ENCODE data around the gene RASL12. TPM values are rescaled to one million over a fixed set of nuclear protein-coding genes. Genes with fewer than 3 reads are reported as not detected.

Gene RASL12
- total RNA-seq = 100 to 1,000 TPM in 1 of 2 donors, 10 to 100 TPM in 1; 56.3 to 124 TPM

GRCh38 chr15:65067645-65068402, at the start of gene RASL12:
RASL12 (minus strand) TSS chr15:65067991; CDS start chr15:65067835, 156 bp downstream.
- TF ChIP-seq CTCF (IDR thresholded peaks at IDR 0.05) = no peak
- TF ChIP-seq POLR2A (IDR thresholded peaks at IDR 0.05) = no peak
- no peak for TF ChIP-seq POLR2AphosphoS5 (IDR thresholded peaks at IDR 0.05)
- H3K27ac ChIP-seq = peak within 1 kb of the TSS; percentile 78 to 87
- peak within 1 kb of the TSS; percentile 42 to 48 for H3K4me3 ChIP-seq
- H3K9me3 ChIP-seq = no peaks in the 10 kb centered on the region
- H3K4me1 ChIP-seq (replicated peaks) = no peaks in the 10 kb centered on the region
- intact Hi-C loops (cut with DNase I) = no loop called here
- no peaks in the 10 kb centered on the region for H3K36me3 ChIP-seq
- WGBS = 5% methylated on average over 46 of the region's 66 CpGs
- DNase-seq (ENCODE audit: low spot score) = no peak
- peaks cover 2% of the 10 kb centered on the region for H3K27me3 ChIP-seq (replicated peaks; ENCODE audit: insufficient read depth)

- WGBS = 55% methylated on average over 5 of the region's 5 CpGs
- TF ChIP-seq POLR2A (IDR thresholded peaks at IDR 0.05) (no peak), CTCF (IDR thresholded peaks at IDR 0.05) (no peak), POLR2AphosphoS5 (IDR thresholded peaks at IDR 0.05) (no peak)
- no peak overlapping the region for H3K4me3 ChIP-seq
- H3K9me3 ChIP-seq = no peaks in the 10 kb centered on the region
- no peak overlapping the region for H3K27ac ChIP-seq
- intact Hi-C loops (cut with DNase I) = no loop called here
- no peak for DNase-seq (ENCODE audit: low spot score)
- no peaks in the 10 kb centered on the region for H3K27me3 ChIP-seq (replicated peaks; ENCODE audit: insufficient read depth)
- H3K36me3 ChIP-seq = peaks cover 0 to 9% of the 10 kb centered on the region in 2 donors
- H3K4me1 ChIP-seq (replicated peaks) = no peaks in the 10 kb centered on the region
Measured at GRCh38 chr15:65115542-65115941, 47.8 kb upstream of the RASL12 start.

GRCh38 chr15:65115086-65115485, 47.3 kb upstream of the RASL12 start, which contains the start of gene UBAP1L:
UBAP1L (minus strand) TSS chr15:65115200; CDS start chr15:65106215, 8,985 bp downstream.
- Histone ChIP-seq H3K27ac (no peak within 1 kb of the TSS), H3K36me3 (peaks cover 0 to 9% of the 10 kb centered on the region in 2 donors), H3K27me3 (replicated peaks; ENCODE audit: insufficient read depth) (no peaks in the 10 kb centered on the region), H3K4me1 (replicated peaks) (no peaks in the 10 kb centered on the region), H3K4me3 (no peak within 1 kb of the TSS), H3K9me3 (no peaks in the 10 kb centered on the region)
- no peak for DNase-seq (ENCODE audit: low spot score)
- 49% methylated on average over 2 of the region's 2 CpGs for WGBS
- intact Hi-C loops (cut with DNase I) = no loop called here
- no peak for TF ChIP-seq POLR2A (IDR thresholded peaks at IDR 0.05)
- TF ChIP-seq POLR2AphosphoS5 (IDR thresholded peaks at IDR 0.05) = no peak
- no peak for TF ChIP-seq CTCF (IDR thresholded peaks at IDR 0.05)

- intact Hi-C loops (cut with DNase I) = no loop called here
- Histone ChIP-seq H3K27ac (no peak overlapping the region), H3K36me3 (no peaks in the 10 kb centered on the region)
Measured at GRCh38 chr15:65110676-65111292, 43.0 kb upstream of the RASL12 start.

More at GRCh38 chr15:65110676-65111292, 43.0 kb upstream of the RASL12 start:
- 76% methylated on average over 3 of the region's 3 CpGs for WGBS
- Histone ChIP-seq H3K9me3 (no peaks in the 10 kb centered on the region), H3K4me3 (no peak overlapping the region), H3K4me1 (replicated peaks) (no peaks in the 10 kb centered on the region), H3K27me3 (replicated peaks; ENCODE audit: insufficient read depth) (no peaks in the 10 kb centered on the region)
- TF ChIP-seq CTCF (IDR thresholded peaks at IDR 0.05) (no peak), POLR2A (IDR thresholded peaks at IDR 0.05) (no peak), POLR2AphosphoS5 (IDR thresholded peaks at IDR 0.05) (no peak)
- DNase-seq (ENCODE audit: low spot score) = no peak

Measured in prostate gland (tissue), 2 donors.